NT2/D1 (cell line): Measurements from ENCODE around the gene CUL5.
"Not testable (repeated sequence)": the region's sequence is repeated elsewhere in the genome, so short reads cannot be mapped to it uniquely, and the experiment has no call there.

ENCODE experiments used
- DNase-seq: peaks from one replicate; pipeline ENCODE4 v3.0.0-alpha.2; 2011; ENCODE audit warnings: low read depth, low spot score
- H3K27me3 ChIP-seq: 2 replicates; pipeline ENCODE4 v1.6.0; 2011; ENCODE audit warnings: mild to moderate bottlenecking; ENCODE audit not compliant: insufficient read length, insufficient read depth
- H3K36me3 ChIP-seq: 2 replicates; pipeline ENCODE4 v1.6.1; 2011; ENCODE audit warnings: mild to moderate bottlenecking, low read length, mixed read lengths; ENCODE audit not compliant: insufficient read depth, insufficient read length
- H3K4me1 ChIP-seq: 2 replicates; pipeline ENCODE4 v1.5.1; 2011; ENCODE audit not compliant: insufficient read depth, insufficient read length
- H3K4me3 ChIP-seq: 2 replicates; pipeline ENCODE4 v1.5.1; 2011; ENCODE audit warnings: low read depth; ENCODE audit not compliant: insufficient read length
- H3K9ac ChIP-seq: 2 replicates; pipeline ENCODE4 v1.6.0; 2011; ENCODE audit warnings: low read depth; ENCODE audit not compliant: insufficient read length
- H3K9me3 ChIP-seq: 2 replicates; pipeline ENCODE4 v1.5.1; 2011; ENCODE audit warnings: mild to moderate bottlenecking, low read length; ENCODE audit not compliant: insufficient read depth
- SUZ12 ChIP-seq: IDR thresholded peaks from 2 replicates; pipeline ENCODE4 v1.6.1; 2011; ENCODE audit not compliant: insufficient read length, insufficient read depth; ENCODE audit errors: extremely low read depth
- YY1 ChIP-seq: IDR thresholded peaks from 2 replicates; pipeline ENCODE4 v1.6.1; 2011; ENCODE audit not compliant: insufficient read length, insufficient read depth
- ZNF274 ChIP-seq: IDR thresholded peaks from 2 replicates; pipeline ENCODE4 v1.6.1; 2011; ENCODE audit warnings: mild to moderate bottlenecking, low read depth, low read length

The CUL5 gene

GRCh38 chr11:108025387-108026080 is 16.8 kb downstream of the CUL5 start:
- no peaks in the 10 kb centered on the region for H3K4me1 ChIP-seq
- no peak overlapping the region for H3K4me3 ChIP-seq
- H3K36me3 ChIP-seq: peaks cover 3% of the 10 kb centered on the region
- H3K9ac ChIP-seq: no peak overlapping the region
- TF ChIP-seq SUZ12 (no peak), YY1 (no peak), ZNF274 (no peak)
- H3K27me3 ChIP-seq: no peaks in the 10 kb centered on the region
- H3K9me3 ChIP-seq: no peaks in the 10 kb centered on the region
- DNase-seq: no peak

DNA sequence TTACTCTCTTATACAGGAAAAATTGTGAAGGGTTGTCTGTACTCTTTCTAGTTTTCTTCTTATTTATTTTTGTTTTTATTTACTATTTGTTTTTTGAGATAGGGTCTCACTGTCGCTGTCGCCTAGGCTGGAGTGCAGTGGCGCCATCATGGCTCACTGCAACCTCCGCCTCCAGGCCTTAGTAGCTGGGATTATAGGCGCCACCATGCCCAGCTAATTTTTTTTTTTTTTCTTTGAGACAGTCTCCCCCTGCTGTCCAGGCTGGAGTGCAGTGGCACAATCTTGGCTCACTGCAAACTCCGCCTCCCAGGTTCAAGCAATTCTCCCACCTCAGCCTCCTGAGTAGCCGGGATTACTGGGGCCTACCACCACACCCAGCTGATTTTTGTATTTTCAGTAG is 18.4 kb downstream of the CUL5 start:
- TF ChIP-seq ZNF274: no peak
- no peak for TF ChIP-seq YY1
- TF ChIP-seq SUZ12: no peak
- H3K9ac ChIP-seq: no peak overlapping the region
- H3K4me1 ChIP-seq: no peaks in the 10 kb centered on the region
- H3K27me3 ChIP-seq: no peaks in the 10 kb centered on the region
- peaks cover 3% of the 10 kb centered on the region for H3K36me3 ChIP-seq
- no peaks in the 10 kb centered on the region for H3K9me3 ChIP-seq
- DNase-seq: no peak
- no peak overlapping the region for H3K4me3 ChIP-seq

- not testable (repeated sequence) for H3K9ac ChIP-seq, DNase-seq, H3K27me3 ChIP-seq, H3K4me1 ChIP-seq, H3K4me3 ChIP-seq, H3K9me3 ChIP-seq
- peaks cover 11% of the 10 kb centered on the region for H3K36me3 ChIP-seq
Observed at GRCh38 chr11:108028822-108029441, 20.2 kb downstream of the CUL5 start.

DNA sequence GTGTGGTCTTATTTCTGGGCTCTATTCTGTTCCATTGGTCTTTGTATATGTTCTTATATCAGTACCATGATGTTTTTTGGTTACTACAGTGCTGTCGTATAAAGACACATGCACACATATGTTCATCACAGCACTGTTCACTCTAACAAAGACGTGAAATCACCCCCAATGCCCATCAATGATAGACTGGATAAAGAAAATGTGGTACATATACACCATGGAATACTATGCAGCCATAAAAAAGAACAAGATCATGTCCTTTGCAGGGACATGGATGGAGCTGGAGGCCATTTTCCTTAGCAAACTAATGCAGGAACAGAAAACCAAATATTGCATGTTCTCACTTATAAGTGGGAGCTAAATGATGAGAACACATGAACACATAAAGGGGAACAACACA is 22.9 kb downstream of the CUL5 start:
- H3K36me3 ChIP-seq: peaks cover 23% of the 10 kb centered on the region
- H3K4me1 ChIP-seq, DNase-seq, H3K4me3 ChIP-seq, H3K9ac ChIP-seq, H3K9me3 ChIP-seq, H3K27me3 ChIP-seq: not testable (repeated sequence)

GRCh38 chr11:108032800-108033199 is 24.1 kb downstream of the CUL5 start:
- no peak for DNase-seq
- Histone ChIP-seq H3K4me1 (no peaks in the 10 kb centered on the region), H3K9ac (no peak overlapping the region), H3K36me3 (peaks cover 32% of the 10 kb centered on the region), H3K27me3 (no peaks in the 10 kb centered on the region), H3K9me3 (no peaks in the 10 kb centered on the region), H3K4me3 (no peak overlapping the region)
- TF ChIP-seq YY1 (no peak), SUZ12 (no peak), ZNF274 (no peak)

GRCh38 chr11:108034034-108034433 is 25.3 kb downstream of the CUL5 start:
- Histone ChIP-seq H3K36me3 (peaks cover 32% of the 10 kb centered on the region), H3K4me3 (no peak overlapping the region), H3K27me3 (no peaks in the 10 kb centered on the region), H3K9me3 (no peaks in the 10 kb centered on the region), H3K9ac (no peak overlapping the region), H3K4me1 (no peaks in the 10 kb centered on the region)
- DNase-seq: no peak
- TF ChIP-seq YY1 (no peak), SUZ12 (no peak), ZNF274 (no peak)

- H3K36me3 ChIP-seq: peaks cover 32% of the 10 kb centered on the region
Observed at GRCh38 chr11:108034952-108035351, 26.3 kb downstream of the CUL5 start.

More at GRCh38 chr11:108034952-108035351, 26.3 kb downstream of the CUL5 start:
- no peak for DNase-seq
- Histone ChIP-seq H3K4me1 (no peaks in the 10 kb centered on the region), H3K9ac (no peak overlapping the region), H3K27me3 (no peaks in the 10 kb centered on the region), H3K4me3 (no peak overlapping the region), H3K9me3 (no peaks in the 10 kb centered on the region)
- TF ChIP-seq SUZ12 (no peak), ZNF274 (no peak), YY1 (no peak)
